Tibial artery (tissue), 4 donors: ENCODE measurements around the gene CD300E.

Experiments used
- DNase-seq, 2 donors: peaks; one replicate each; pipeline ENCODE4 v3.0.0-alpha.2; 2019
- H3K27ac ChIP-seq, 2 donors: fragments of 200-600 bp; sonication (generic) in 1 of 2; 1 replicate in 1 of 2; 2 replicates in 1 of 2; pipeline ENCODE4 v1.5.1; 2018 to 2019; ENCODE audit warnings: mild to moderate bottlenecking in 1 of 2
- H3K27me3 ChIP-seq, 2 donors: fragments of 200-600 bp; sonication (generic) in 1 of 2; one replicate each; pipeline versions ENCODE4 v1.5.1 to v1.6.0; 2016 to 2019
- H3K36me3 ChIP-seq, 3 donors: fragments of 200-600 bp; sonication (generic) in 2 of 3; one replicate each; pipeline ENCODE4 v1.5.1; 2016 to 2019; ENCODE audit warnings: mild to moderate bottlenecking in 2 of 3
- H3K4me1 ChIP-seq, 4 donors: fragments of 200-600 bp; sonication (generic) in 2 of 4; 1 replicate in 3 of 4; 2 replicates in 1 of 4; pipeline ENCODE4 v1.5.1; 2016 to 2019
- H3K4me3 ChIP-seq, 2 donors: fragments of 200-600 bp; sonication (generic) in 1 of 2; 1 replicate in 1 of 2; 2 replicates in 1 of 2; pipeline ENCODE4 v1.5.1; 2018 to 2019; ENCODE audit warnings: mild to moderate bottlenecking in 2 of 2
- H3K9me3 ChIP-seq, 3 donors: fragments of 200-600 bp; sonication (generic) in 1 of 3; one replicate each; pipeline ENCODE4 v1.5.1; 2016 to 2019
- intact Hi-C: fragments of 100-400 bp; cut with DNase I; formaldehyde crosslinking; loops from one replicate; pipeline ENCODE4 v1.15.0; 2023; ENCODE audit warnings: low total_unique reads
- TF ChIP-seq, protein P1 (sequence below), 2 experiments: fragments of 200-600 bp in 1 of 2; fragments of 450-650 bp in 1 of 2; IDR thresholded peaks; one replicate each; pipeline ENCODE4 v1.5.1; 2017 to 2019; ENCODE audit warnings: antibody characterized with exemption in 2 of 2, mild to moderate bottlenecking in 1 of 2, moderate library complexity in 1 of 2

CD300E gene

DNA sequence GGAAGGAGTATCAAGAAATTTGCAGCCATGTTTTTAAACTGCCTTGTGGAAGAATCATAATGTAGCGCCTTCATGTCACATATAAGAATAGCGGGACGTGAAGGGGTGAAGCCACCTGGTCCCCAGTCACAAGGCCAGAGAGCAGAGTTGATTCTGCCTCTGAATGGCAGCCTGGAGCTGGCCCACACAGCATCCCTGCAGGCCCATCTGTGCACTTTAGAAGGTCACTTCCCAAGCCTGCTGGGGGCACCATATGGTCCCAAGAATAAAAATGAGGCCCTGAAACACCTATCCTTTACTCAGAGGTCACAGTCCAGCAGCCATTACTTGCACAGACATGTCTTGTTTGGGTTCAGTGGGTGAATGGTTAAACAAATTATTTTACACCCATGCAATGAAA lies 15.0 kb downstream of the CD300E start:
- intact Hi-C loops: no loop called here
- DNase-seq: no peak

DNA sequence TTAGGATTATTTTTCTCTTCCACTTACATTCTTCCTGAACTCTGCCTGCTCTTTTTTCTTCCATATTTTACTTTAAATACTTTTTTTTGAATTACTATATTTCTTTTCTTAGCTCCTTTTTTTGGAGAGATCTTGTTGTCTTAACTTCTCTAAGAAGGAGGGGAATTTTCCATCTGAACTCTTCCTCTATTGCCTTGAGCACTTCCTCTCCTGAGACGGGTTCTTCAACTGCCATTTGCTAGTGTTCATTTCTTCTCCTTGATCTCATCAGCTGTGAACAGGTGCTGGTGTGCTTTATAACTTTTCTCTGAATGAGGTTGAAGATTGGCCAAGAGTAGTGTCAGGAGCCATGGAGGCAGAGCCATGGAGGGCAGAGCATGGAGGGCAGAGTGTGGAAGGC lies 16.3 kb downstream of the CD300E start:
- Histone ChIP-seq H3K27me3 (no peaks in the 10 kb centered on the region), H3K27ac (no peak overlapping the region)
- TF ChIP-seq, protein P1, sequence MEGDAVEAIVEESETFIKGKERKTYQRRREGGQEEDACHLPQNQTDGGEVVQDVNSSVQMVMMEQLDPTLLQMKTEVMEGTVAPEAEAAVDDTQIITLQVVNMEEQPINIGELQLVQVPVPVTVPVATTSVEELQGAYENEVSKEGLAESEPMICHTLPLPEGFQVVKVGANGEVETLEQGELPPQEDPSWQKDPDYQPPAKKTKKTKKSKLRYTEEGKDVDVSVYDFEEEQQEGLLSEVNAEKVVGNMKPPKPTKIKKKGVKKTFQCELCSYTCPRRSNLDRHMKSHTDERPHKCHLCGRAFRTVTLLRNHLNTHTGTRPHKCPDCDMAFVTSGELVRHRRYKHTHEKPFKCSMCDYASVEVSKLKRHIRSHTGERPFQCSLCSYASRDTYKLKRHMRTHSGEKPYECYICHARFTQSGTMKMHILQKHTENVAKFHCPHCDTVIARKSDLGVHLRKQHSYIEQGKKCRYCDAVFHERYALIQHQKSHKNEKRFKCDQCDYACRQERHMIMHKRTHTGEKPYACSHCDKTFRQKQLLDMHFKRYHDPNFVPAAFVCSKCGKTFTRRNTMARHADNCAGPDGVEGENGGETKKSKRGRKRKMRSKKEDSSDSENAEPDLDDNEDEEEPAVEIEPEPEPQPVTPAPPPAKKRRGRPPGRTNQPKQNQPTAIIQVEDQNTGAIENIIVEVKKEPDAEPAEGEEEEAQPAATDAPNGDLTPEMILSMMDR (IDR thresholded peaks at IDR 0.05): no peak

More for the DNA sequence above, 15.0 kb downstream of the CD300E start:
- peaks cover 0 to 12% (median 6%) of the 10 kb centered on the region in 4 donors for H3K4me1 ChIP-seq
- TF ChIP-seq, protein P1 (IDR thresholded peaks at IDR 0.05): no peak
- no peaks in the 10 kb centered on the region for H3K36me3 ChIP-seq
- peaks cover 0 to 9% of the 10 kb centered on the region in 2 donors for H3K27me3 ChIP-seq
- H3K27ac ChIP-seq: no peak overlapping the region
- no peaks in the 10 kb centered on the region for H3K9me3 ChIP-seq
- no peak overlapping the region for H3K4me3 ChIP-seq

DNA sequence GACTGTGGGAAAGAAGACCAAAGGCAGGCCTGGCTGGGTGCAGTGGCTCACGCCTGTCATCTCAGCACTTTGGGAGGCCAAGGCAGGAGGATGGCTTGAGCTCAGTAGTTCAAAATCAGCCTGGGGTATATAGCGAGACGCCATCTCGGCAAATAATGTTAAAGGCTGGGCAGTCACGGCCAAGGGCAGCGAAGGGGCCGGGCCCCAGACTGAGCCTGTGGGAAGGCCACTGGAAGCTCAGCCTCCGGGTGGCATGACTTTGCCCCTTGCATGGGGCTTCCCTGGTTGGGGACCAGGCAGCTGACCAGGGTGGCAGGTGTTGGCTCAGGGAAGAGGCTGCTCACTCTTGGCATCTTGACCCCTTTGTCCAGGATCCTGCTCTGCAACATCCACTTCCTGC lies 17.5 kb downstream of the CD300E start:
- H3K36me3 ChIP-seq: no peaks in the 10 kb centered on the region
- no peak overlapping the region for H3K27ac ChIP-seq
- H3K27me3 ChIP-seq: peaks cover 0 to under 1% of the 10 kb centered on the region in 2 donors
- intact Hi-C loops: no loop called here
- H3K4me1 ChIP-seq: peaks cover 0 to 12% (median 6%) of the 10 kb centered on the region in 4 donors
- TF ChIP-seq, protein P1 (IDR thresholded peaks at IDR 0.05): no peak
- DNase-seq: no peak
- H3K9me3 ChIP-seq: no peaks in the 10 kb centered on the region
- no peak overlapping the region for H3K4me3 ChIP-seq

More for the DNA sequence above, 16.3 kb downstream of the CD300E start:
- Histone ChIP-seq H3K9me3 (no peaks in the 10 kb centered on the region), H3K4me3 (no peak overlapping the region), H3K4me1 (peaks cover 0 to 12% (median 6%) of the 10 kb centered on the region in 4 donors), H3K36me3 (no peaks in the 10 kb centered on the region)
- intact Hi-C loops: no loop called here
- no peak for DNase-seq

DNA sequence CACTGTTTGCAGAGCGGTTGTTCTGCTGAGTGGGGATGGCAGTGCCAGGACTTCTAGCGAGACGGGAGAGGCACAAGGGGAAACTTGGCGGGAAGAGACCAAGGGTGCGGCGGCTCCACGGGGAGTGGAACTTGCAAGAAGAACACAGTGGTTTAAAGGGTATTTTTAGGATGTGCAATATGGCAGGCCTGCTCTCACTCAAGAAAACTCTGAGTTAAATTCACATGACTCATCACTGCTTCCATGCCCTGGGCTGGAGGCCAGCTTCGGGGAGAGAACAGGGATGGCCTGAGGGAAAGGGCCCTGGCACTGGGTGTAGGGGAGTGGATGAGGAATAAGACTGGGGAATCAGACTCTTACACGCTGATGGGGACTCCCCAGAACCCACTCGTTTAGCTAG lies 18.2 kb downstream of the CD300E start:
- H3K27me3 ChIP-seq: peaks cover 0 to 7% of the 10 kb centered on the region in 2 donors
- intact Hi-C loops: no loop called here
- no peak overlapping the region for H3K27ac ChIP-seq
- H3K36me3 ChIP-seq: no peaks in the 10 kb centered on the region
- H3K4me3 ChIP-seq: no peak overlapping the region
- TF ChIP-seq, protein P1 (IDR thresholded peaks at IDR 0.05): no peak
- DNase-seq: peak; percentile 75 to 77
- peaks cover 0 to 12% (median 6%) of the 10 kb centered on the region in 4 donors for H3K4me1 ChIP-seq
- H3K9me3 ChIP-seq: no peaks in the 10 kb centered on the region

DNA sequence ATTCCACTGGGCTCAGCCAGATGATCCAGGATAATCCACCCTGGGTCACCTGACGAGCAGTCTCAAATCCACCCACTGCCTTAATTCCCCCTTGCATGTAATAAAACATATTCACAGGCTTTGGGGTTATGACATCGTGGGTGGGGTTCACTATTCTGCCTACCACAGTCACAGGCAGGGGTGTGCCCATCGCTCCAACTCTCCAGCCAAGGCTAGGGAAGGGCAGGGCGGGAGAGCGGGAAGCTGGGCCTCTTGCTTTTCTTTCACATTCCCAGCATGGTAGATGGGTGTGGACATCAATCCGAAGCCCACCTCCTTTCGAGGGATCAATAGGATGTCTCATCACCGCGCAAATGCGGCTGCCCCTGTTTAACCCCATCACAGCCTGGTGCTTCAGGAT lies 18.8 kb downstream of the CD300E start:
- H3K4me3 ChIP-seq: no peak overlapping the region
- DNase-seq: no peak
- no peak overlapping the region for H3K27ac ChIP-seq
- TF ChIP-seq, protein P1 (IDR thresholded peaks at IDR 0.05): no peak
- H3K4me1 ChIP-seq: peaks cover 0 to 12% (median 6%) of the 10 kb centered on the region in 4 donors
- H3K9me3 ChIP-seq: no peaks in the 10 kb centered on the region
- intact Hi-C loops: no loop called here
- H3K36me3 ChIP-seq: no peaks in the 10 kb centered on the region
- H3K27me3 ChIP-seq: peaks cover 0 to 7% of the 10 kb centered on the region in 2 donors

DNA sequence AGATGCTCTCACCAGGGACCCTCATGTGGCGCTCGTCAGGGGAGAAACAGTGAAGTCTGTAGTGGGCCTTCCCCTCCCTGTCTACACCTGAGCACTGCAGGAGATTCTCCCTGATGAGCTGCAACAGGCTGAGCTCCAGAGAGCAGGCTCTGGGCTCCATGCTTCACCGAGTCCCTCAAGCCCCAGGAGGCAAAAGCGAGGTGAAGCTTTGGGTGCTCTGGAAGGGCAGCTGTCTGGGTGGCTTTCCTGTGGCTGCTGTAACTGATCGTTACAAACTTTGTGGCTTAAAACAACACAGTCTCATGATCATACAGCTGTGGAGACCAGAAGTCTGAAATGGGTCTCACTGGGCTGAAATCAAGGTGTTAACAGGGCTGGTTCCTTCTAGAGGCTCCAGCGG lies 19.3 kb downstream of the CD300E start:
- peaks cover 0 to 12% (median 6%) of the 10 kb centered on the region in 4 donors for H3K4me1 ChIP-seq
- H3K4me3 ChIP-seq: no peak overlapping the region
- no peaks in the 10 kb centered on the region for H3K36me3 ChIP-seq
- no peak overlapping the region for H3K27ac ChIP-seq
- no peak for DNase-seq
- TF ChIP-seq, protein P1 (IDR thresholded peaks at IDR 0.05): no peak
- intact Hi-C loops: no loop called here
- H3K27me3 ChIP-seq: peaks cover 0 to 8% of the 10 kb centered on the region in 2 donors
- no peaks in the 10 kb centered on the region for H3K9me3 ChIP-seq
